HG02623 (cell line): ENCODE measurements around the gene PEMT.

Experiments
- ATAC-seq: cut with Tn5 transposase; IDR thresholded peaks from one replicate; pipeline ENCODE4 v1.9.1; 2021; ENCODE audit warnings: moderate library complexity; ENCODE audit not compliant: unreplicated experiment

Gene PEMT

DNA sequence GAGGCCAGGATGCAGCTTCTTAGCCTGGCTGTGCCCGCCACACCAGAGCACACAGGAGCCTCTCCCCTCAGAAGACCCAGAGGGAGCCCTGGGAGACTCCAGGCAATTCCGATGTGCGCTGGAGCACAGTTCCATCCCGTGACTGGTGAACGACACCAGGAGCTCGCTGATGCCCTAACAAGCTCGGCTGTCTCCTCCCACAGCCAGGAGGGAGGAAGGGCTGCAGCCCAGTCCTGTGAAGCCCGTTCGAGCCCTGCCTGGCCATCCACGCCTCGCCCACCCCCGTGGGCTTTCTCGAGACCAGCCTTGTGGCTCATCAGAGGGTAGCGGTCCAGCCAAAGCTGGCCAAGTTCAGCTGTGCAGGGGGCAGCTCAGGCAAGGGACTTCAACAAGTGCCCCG lies 73.5 kb downstream of the PEMT start:
- no peak for ATAC-seq

DNA sequence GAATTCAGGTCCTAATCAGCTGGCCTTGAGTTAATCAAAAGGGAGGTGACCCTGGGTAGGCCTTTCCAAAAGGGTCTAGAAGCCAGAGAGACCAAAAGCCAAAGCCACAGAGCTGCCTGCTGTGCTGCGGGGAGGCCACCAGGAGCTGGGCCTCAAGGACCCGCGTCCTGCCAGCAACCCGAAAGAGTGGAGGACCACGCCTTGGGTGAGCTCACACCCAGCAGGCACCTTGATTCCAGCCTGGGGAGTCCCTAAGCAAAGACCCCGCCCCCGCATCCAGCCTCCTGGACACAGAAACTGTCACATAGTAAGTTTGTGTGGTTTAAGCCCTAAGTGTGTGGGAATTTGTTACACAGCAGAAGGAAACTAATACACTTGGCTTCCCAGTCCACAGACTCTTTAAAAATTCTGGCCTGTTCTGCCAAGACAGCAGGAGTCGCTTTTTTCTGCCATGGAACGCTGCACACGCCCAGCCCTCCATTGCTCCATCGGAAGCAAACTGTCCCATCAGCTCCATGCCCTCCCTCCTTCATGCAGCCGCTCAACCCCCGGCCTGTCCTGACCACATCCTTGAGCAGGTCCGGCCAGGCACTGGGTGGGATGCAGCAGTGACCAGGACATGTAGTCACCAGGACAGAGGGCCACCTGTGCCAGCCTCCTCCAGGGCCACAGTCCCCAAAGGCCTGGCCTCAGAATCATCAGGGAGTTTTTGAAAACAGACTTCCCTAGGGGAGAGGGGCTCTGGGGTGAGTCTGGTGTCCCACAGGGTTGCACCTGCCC lies 74.4 kb downstream of the PEMT start:
- ATAC-seq, result no peak

DNA sequence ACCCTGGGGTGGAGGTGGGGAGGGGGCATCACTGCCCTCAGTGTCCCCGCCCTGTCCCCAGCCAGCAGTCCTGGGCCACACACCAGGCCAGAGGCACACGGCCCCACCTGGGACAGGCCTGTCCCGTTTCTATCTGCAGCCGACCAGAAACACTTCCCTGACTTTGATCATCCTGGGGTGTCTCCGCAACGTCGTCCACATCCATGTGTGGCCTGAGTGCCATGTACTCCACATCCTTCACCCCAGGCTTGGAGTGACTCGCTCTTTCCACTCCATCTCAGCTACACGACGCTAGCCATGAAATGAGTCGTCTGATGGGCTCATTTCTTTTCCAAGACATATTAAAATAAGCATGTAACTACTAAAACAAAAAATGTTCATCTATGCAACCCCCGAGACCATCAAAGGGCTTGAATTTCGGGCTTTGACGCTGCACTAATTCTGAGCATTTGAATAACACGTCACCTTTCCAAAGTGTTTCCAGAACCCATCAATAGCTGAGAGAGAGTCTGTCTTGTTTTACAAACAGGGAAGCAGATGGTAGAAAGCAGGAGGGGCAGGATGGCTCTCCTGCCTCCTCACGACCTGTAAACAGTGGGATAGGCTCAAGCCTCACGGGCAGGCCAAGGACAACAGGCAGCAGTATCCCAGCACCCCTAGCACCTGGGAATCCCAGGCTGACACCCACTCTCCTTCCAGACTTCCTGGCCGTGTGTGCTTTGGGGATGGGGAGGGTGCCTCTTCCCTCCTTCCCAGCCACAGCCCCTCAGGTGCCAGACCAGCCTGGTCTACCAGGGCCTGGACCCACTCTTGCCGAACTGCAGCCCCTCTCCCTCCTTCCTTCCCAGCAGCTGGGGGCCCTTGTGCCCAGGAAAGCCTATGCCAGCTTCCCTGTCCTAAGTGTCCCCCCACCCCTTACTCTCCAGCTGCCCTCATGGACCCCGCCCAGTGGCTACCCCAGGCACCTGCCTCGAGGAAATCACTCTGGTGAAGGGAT lies 75.3 kb downstream of the PEMT start:
- ATAC-seq, result no peak

GRCh38 chr17:17514993-17515933 lies 76.2 kb downstream of the PEMT start:
- ATAC-seq, result no peak

DNA sequence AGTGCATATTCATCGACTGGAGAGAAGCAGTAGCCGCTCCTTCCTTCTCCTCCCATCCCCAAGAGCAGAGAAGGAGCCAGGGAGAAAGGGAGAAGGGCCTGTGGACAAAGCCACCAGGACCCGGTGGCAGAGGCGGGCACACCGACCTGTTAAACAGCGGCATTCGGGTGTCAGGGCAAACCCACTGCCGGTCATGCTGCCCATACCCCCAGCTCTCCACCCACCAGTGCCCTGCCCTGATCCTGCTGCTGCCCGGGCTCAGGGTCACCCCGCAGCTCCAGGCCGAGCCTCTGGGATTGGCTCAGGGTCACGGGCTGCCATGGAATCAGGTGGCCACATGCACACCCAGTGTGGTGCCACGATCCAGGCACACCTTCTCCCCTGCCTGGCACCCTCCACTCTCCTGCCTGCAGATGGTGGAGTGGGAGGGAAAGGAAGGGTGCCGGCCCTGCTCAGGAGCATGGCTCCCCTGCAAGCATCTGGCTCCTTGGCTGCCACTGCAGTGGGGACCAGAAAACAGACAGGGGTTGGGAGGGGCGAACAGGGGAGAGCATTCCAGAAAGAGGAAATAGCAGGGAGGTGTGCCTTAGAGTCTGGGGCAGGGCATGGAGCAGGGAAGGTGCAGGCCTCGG lies 77.0 kb downstream of the PEMT start:
- no peak for ATAC-seq

DNA sequence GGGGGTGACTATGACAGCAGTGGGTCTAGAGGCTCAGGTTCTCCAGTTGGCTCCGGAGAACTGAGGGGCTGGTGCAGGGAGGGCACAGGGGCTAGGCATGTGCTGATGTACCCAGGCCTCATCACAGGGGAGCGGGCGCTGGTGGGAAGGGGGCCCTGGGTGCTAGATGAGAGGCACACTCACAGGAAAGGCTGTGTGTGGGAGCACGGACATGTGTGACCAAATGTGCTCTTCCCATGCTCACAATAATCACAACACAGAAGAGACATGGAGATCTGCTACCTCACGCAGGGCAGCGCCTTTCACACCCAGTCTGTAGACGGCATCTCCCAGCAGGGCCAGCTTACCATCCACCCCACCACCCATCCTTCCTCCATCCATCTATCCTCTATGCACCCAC lies 77.9 kb downstream of the PEMT start:
- no peak for ATAC-seq

- no peak for ATAC-seq
Observed at GRCh38 chr17:17512866-17513265, 78.6 kb downstream of the PEMT start.

GRCh38 chr17:17511881-17512858 lies 79.3 kb downstream of the PEMT start:
- no peak for ATAC-seq

DNA sequence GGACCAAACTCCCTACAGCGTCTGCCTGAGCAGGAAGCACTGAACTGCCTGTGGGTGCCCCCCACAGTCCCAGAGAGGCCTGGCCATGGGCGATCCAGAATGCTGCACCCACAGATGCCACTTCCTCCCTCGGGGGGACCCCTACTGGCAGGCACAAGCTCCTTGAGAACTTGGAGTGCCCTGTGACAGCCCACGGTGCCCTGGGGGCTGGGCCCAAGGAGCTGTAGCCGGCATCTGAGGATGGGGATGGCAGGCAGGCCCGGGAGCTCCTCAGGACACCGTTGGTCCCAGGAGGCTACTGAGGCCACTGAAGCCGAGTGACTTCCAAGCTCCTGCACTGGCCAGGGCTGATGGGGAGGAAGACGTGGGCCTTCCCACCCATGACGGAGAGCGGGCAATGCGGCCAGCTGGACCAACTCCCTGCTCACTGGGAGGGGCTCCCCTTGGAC lies 80.2 kb downstream of the PEMT start:
- no peak for ATAC-seq

- no peak for ATAC-seq
Observed at GRCh38 chr17:17510456-17511292, 80.8 kb downstream of the PEMT start.

DNA sequence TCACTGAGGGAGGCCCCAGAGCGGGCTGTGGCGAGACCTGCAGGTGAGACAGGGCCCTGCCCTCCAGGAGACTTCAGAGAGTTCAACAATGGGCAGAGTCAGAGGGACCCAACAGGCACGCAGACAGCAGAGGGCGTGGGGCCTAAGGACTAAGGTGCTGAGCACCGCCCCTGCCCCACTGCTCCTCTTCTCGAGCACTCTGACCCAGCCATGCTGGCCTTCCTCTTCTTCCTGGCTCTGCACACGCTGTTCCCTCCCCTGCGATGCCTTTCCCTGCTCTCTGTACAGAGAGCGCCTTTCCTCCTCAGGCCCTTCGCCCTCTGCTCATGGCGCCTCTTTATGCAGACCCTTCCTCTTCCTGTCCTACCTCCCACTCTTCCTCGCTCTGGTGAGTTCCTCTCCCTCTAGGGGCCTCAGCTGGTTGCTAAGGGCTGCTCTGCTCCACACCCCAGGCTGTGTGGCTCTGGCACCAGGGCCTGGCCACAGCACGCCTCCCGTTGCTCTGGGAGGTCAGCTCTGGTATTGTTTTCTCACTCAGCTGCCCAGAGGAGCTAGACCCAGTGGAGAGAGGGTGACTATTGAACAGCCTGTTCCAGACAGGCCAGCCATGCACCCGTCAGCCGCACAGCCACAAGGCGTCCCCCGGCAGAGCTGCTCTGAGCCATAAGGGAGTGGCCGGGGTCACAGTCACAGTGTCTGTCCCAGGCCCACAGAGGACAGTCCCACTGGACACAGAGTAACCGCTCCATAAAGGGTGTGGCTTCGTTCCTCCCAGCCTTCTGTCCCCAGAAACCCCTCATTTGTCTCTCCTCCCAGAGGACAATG lies 81.7 kb downstream of the PEMT start:
- ATAC-seq, result no peak

DNA sequence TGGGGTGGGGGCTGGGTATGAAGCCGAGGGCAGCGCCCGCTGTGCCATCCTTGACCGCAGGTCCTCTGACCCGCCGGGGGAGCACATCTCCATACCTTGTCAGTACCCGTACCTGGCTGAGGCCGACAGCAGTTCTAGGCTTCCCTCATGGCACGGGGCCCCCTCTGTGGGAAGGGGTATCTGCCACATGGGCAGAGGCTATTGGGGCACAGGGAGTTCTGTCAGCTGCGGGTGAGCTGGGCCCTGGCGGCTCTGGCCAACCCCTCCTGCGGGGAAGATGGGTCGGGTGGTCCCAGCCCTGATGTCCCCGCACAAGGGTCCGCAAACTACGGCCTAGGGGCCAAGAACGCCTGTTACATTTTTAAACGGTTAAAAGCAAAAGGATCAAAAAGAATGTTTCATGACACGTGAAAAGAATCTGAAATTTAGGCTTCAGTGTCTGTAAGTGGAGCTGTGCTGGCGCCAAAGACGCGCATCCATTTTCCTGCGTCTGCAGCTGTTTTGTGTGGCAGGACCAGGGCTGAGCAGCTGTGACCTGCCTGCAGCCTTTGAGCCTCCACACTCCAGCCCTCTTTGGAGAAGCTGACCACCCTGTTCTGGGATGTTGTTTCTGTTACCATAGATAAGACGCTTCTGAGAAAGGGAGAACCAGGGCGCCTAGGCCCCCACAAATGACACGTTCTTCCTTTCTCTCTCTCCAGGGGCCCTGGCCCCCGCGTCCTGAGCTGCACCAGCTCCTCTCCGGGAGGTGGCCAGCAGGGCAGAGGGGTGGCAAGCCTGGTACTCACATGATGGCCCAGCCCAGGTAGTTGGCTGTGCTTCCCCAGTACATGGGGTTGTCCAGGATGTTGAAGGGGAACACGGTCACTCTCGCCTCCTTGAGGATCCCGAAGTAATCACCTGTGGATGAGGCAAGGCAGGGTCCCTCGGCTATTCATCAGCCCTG lies 82.6 kb downstream of the PEMT start:
- ATAC-seq, result no peak

DNA sequence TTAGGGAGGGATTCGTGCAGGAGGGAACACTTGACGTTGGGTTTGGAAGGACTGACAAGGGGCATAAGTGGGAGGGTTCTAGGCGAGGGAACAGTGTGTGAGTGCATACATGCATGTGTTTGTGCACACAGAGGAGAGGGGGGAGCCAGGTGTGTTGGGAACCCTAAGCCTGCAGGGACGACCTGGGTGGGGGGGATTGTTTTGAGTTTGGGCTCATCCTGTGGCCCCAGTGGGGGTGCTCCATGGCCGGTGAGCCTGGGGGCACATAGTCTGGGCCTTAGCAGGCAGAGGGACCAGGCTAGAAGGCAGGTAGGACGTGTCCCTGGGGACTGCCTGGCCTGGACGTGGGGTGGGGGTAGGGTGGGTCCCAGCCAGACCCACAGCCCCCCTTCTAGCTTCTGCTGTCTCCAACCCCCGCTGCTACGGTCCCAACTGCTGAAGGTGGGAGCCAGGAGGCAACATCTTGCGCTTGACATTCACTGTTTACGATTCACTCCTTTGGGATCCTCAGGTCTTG lies 83.4 kb downstream of the PEMT start:
- ATAC-seq, result no peak

- no peak for ATAC-seq
Observed at GRCh38 chr17:17507465-17508011, 84.0 kb downstream of the PEMT start.

- no peak for ATAC-seq
Observed at GRCh38 chr17:17506893-17507464, 84.5 kb downstream of the PEMT start.
